ENCODE results near the gene PKP2. TPM values are rescaled to one million over a fixed set of nuclear protein-coding genes. Genes with fewer than 3 reads are reported as not detected.

The PKP2 gene
- total RNA-seq, 1 experiment from 2014 or later, result 5.3 TPM

- H3K27me3 ChIP-seq (replicated peaks; ENCODE audit: insufficient read depth, low read depth, low read length, poor library complexity), result no peaks in the 10 kb centered on the region
- H3K36me3 ChIP-seq (ENCODE audit: insufficient read depth, low read length, poor library complexity, severe bottlenecking), result no peaks in the 10 kb centered on the region
- BruUV-seq (replicated peaks), result no TSS peak
- no peak overlapping the region for H3K4me3 ChIP-seq (ENCODE audit: low read depth, low read length, poor library complexity, severe bottlenecking)
- POLR2A ChIA-PET (ENCODE audit: low non-redundant PET), result no interaction called here
- DNase-seq (ENCODE audit: low spot score), result no peak
- H3K9me3 ChIP-seq (ENCODE audit: low read depth, low read length, poor library complexity, severe bottlenecking), result no peaks in the 10 kb centered on the region
- TF ChIP-seq EZH2 (IDR thresholded peaks at IDR 0.05; ENCODE audit: borderline replicate concordance, low read depth, low read length, poor library complexity, severe bottlenecking) (no peak), CTCF (conservative IDR thresholded peaks at IDR 0.05; ENCODE audit: low read depth, low read length) (no peak)
- CTCF ChIA-PET, result no interaction called here
- no peaks in the 10 kb centered on the region for H3K4me1 ChIP-seq (ENCODE audit: insufficient read depth, low read length, poor library complexity, severe bottlenecking)
- H3K27ac ChIP-seq (ENCODE audit: low read depth, low read length, poor library complexity, severe bottlenecking), result no peak overlapping the region
- intact Hi-C loops (cut with micrococcal nuclease; ENCODE audit: unreplicated experiment), result no loop called here
Measured at GRCh38 chr12:32820376-32820931, 76.1 kb downstream of the PKP2 start.

- POLR2A ChIA-PET (ENCODE audit: low non-redundant PET), result no interaction called here
- H3K36me3 ChIP-seq (ENCODE audit: insufficient read depth, low read length, poor library complexity, severe bottlenecking), result no peaks in the 10 kb centered on the region
Measured at GRCh38 chr12:32819424-32819823, 77.2 kb downstream of the PKP2 start.

GRCh38 chr12:32811686-32812392, 84.7 kb downstream of the PKP2 start:
- no peak for DNase-seq (ENCODE audit: low spot score)
- intact Hi-C loops (cut with micrococcal nuclease; ENCODE audit: unreplicated experiment), result no loop called here

More at GRCh38 chr12:32819424-32819823, 77.2 kb downstream of the PKP2 start:
- no peak overlapping the region for H3K27ac ChIP-seq (ENCODE audit: low read depth, low read length, poor library complexity, severe bottlenecking)
- no peak for TF ChIP-seq CTCF (conservative IDR thresholded peaks at IDR 0.05; ENCODE audit: low read depth, low read length)
- no peak for TF ChIP-seq EZH2 (IDR thresholded peaks at IDR 0.05; ENCODE audit: borderline replicate concordance, low read depth, low read length, poor library complexity, severe bottlenecking)
- DNase-seq (ENCODE audit: low spot score), result no peak
- no peaks in the 10 kb centered on the region for H3K27me3 ChIP-seq (replicated peaks; ENCODE audit: insufficient read depth, low read depth, low read length, poor library complexity)
- H3K4me1 ChIP-seq (ENCODE audit: insufficient read depth, low read length, poor library complexity, severe bottlenecking), result no peaks in the 10 kb centered on the region
- BruUV-seq (replicated peaks), result no TSS peak
- H3K9me3 ChIP-seq (ENCODE audit: low read depth, low read length, poor library complexity, severe bottlenecking), result no peaks in the 10 kb centered on the region
- intact Hi-C loops (cut with micrococcal nuclease; ENCODE audit: unreplicated experiment), result no loop called here
- no peak overlapping the region for H3K4me3 ChIP-seq (ENCODE audit: low read depth, low read length, poor library complexity, severe bottlenecking)
- CTCF ChIA-PET, result no interaction called here

More at GRCh38 chr12:32811686-32812392, 84.7 kb downstream of the PKP2 start:
- no peak for TF ChIP-seq CTCF (conservative IDR thresholded peaks at IDR 0.05; ENCODE audit: low read depth, low read length)
- no peaks in the 10 kb centered on the region for H3K27me3 ChIP-seq (replicated peaks; ENCODE audit: insufficient read depth, low read depth, low read length, poor library complexity)
- H3K9me3 ChIP-seq (ENCODE audit: low read depth, low read length, poor library complexity, severe bottlenecking), result no peaks in the 10 kb centered on the region
- CTCF ChIA-PET, result no interaction called here
- no peak overlapping the region for H3K4me3 ChIP-seq (ENCODE audit: low read depth, low read length, poor library complexity, severe bottlenecking)
- no peaks in the 10 kb centered on the region for H3K36me3 ChIP-seq (ENCODE audit: insufficient read depth, low read length, poor library complexity, severe bottlenecking)
- POLR2A ChIA-PET (ENCODE audit: low non-redundant PET), result interaction anchor here (0.7 kb wide), 1 partner anchor 47 kb away, joined by 3 read pairs; no protein-coding TSS in a partner anchor
- H3K27ac ChIP-seq (ENCODE audit: low read depth, low read length, poor library complexity, severe bottlenecking), result no peak overlapping the region
- H3K4me1 ChIP-seq (ENCODE audit: insufficient read depth, low read length, poor library complexity, severe bottlenecking), result no peaks in the 10 kb centered on the region
- BruUV-seq (replicated peaks), result no TSS peak
